ENCODE results near the gene CNPY1. TPM values are rescaled to one million over a fixed set of nuclear protein-coding genes. Genes with fewer than 3 reads are reported as not detected.

The CNPY1 gene
- total and polyA plus RNA-seq, 9 of the 15 experiments (the other 6 are each of a cell fraction or from before 2014, with no cell fraction given), result not detected

DNA sequence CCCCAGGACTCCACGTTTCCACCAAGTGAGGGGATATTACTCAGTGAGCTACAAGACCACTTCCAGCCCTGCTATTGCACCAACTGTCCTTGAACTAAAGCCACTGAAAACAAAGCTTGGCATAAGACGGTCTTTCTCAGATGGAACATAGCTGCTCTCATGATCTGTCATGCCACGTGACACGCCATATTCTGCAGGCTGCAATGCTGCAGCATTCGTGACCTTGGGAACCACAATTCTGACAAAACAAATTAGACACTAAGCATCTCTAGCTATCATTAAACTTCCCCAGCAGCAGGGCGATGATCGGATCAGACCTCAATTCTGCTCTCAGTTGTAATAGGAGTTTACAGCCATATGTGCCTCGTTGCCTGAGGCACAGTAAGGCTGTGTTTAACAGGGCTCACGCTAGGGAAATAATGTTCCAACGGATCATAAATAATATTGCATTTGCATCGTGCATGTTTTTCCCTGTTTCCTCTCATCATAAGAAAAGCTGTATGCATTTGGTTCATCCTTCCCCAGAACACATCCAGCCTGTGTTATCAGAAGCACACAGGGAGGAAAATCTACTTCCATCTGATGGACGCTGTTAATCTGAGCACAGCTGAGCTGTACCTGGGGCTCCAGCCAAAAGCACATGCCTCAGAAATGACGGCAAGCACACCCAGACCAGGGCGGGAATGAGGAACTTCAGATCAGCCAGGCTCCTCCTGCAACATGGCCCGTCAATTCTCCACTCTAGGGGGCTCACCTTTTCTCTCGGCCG lies 38.6 kb upstream of the CNPY1 start (continued):
- TF ChIP-seq RFX5 (IDR thresholded peaks at IDR 0.05; ENCODE audit: low read depth, low read length) (no peak), RCOR1 (IDR thresholded peaks at IDR 0.05; ENCODE audit: borderline replicate concordance in 1 of 2, low read depth in 2 of 2, low read length in 2 of 2) (peak in 1 of 2 experiments; percentile 51; a peak in 1 of 4 replicates), ARID1B (IDR thresholded peaks at IDR 0.05) (peak; percentile 63; the same call in 1 of the 2 replicates), SOX6 (IDR thresholded peaks at IDR 0.05) (peak; percentile 53; the same call in 1 of the 2 replicates), L3MBTL2 (IDR thresholded peaks at IDR 0.05) (peak; percentile 36; the same call in 1 of the 2 replicates), SPI1 (IDR thresholded peaks at IDR 0.05; ENCODE audit: borderline replicate concordance, low read depth, low read length) (peak; percentile 33; the same call in 1 of the 2 replicates), TAL1 (IDR thresholded peaks at IDR 0.05) (peak; percentile 68), SMARCA4 (IDR thresholded peaks at IDR 0.05) (peak; percentile 23; the same call in 1 of the 2 replicates)
- TF ChIP-seq, protein P1, sequence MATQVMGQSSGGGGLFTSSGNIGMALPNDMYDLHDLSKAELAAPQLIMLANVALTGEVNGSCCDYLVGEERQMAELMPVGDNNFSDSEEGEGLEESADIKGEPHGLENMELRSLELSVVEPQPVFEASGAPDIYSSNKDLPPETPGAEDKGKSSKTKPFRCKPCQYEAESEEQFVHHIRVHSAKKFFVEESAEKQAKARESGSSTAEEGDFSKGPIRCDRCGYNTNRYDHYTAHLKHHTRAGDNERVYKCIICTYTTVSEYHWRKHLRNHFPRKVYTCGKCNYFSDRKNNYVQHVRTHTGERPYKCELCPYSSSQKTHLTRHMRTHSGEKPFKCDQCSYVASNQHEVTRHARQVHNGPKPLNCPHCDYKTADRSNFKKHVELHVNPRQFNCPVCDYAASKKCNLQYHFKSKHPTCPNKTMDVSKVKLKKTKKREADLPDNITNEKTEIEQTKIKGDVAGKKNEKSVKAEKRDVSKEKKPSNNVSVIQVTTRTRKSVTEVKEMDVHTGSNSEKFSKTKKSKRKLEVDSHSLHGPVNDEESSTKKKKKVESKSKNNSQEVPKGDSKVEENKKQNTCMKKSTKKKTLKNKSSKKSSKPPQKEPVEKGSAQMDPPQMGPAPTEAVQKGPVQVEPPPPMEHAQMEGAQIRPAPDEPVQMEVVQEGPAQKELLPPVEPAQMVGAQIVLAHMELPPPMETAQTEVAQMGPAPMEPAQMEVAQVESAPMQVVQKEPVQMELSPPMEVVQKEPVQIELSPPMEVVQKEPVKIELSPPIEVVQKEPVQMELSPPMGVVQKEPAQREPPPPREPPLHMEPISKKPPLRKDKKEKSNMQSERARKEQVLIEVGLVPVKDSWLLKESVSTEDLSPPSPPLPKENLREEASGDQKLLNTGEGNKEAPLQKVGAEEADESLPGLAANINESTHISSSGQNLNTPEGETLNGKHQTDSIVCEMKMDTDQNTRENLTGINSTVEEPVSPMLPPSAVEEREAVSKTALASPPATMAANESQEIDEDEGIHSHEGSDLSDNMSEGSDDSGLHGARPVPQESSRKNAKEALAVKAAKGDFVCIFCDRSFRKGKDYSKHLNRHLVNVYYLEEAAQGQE (IDR thresholded peaks at IDR 0.05; ENCODE audit: borderline replicate concordance), result no peak
- TF ChIP-seq, protein P1 (CRISPR knock-in tag; IDR thresholded peaks at IDR 0.05; ENCODE audit: low read depth), result no peak

Data from K562 (cell line).